HEK293 (cell line): ENCODE results near the gene CSNK1A1.

Experiments
- CTCF ChIA-PET: fragments of 350-600 bp; formaldehyde crosslinking; extraction: SDS; loops from one replicate; lab custom pipeline; 2021; ENCODE audit warnings: antibody characterized with exemption; lab: Yijun Ruan, JAX
- POLR2A ChIA-PET: fragments of 300-600 bp; formaldehyde crosslinking; extraction: SDS; loops from one replicate; lab custom pipeline; 2020; ENCODE audit warnings: antibody characterized with exemption, inconsistent platforms; lab: Yijun Ruan, JAX
- H3K27ac ChIP-seq: fragments of 200-500 bp; sonication (Bioruptor generic); 2 replicates; pipeline ENCODE4 v1.5.1; 2014; ENCODE audit warnings: low read depth, low read length, control low read depth, inconsistent platforms; ENCODE audit errors: extremely low read depth
- H3K36me3 ChIP-seq, 2 experiments: fragments of 200-500 bp in 1 of 2; sonication (Bioruptor generic) in 1 of 2; 1 replicate in 1 of 2; 2 replicates in 1 of 2; pipeline ENCODE4 v1.5.1; 2014 to 2017; ENCODE audit warnings: inconsistent platforms in 2 of 2, low read length in 2 of 2; ENCODE audit not compliant: control insufficient read depth in 2 of 2, insufficient read depth in 1 of 2
- H3K4me1 ChIP-seq: fragments of 200-500 bp; sonication (Bioruptor generic); 2 replicates; pipeline ENCODE4 v1.5.1; 2014; ENCODE audit warnings: mild to moderate bottlenecking, low read length, inconsistent platforms; ENCODE audit not compliant: control insufficient read depth, insufficient read depth
- H3K4me3 ChIP-seq: 2 replicates; pipeline ENCODE4 v1.5.1; 2011; ENCODE audit warnings: low read depth, mild to moderate bottlenecking, control low read depth, low read length, moderate library complexity
- H3K9me3 ChIP-seq: fragments of 200-500 bp; sonication (Bioruptor generic); 2 replicates; pipeline ENCODE4 v1.5.1; 2014; ENCODE audit warnings: low read depth, low read length, inconsistent platforms; ENCODE audit not compliant: control insufficient read depth, insufficient read depth
- GLIS1 ChIP-seq: fragments of 450-650 bp; formaldehyde crosslinking; IDR thresholded peaks from 2 replicates; pipeline ENCODE4 v1.5.1; 2016; ENCODE audit warnings: missing biosample characterization, missing genetic modification characterization
- HOXA7 ChIP-seq: sonication (generic); formaldehyde crosslinking; IDR thresholded peaks from 2 replicates; pipeline ENCODE4 v1.8.1; 2022; ENCODE audit warnings: missing genetic modification reagents, borderline replicate concordance
- IKZF3 ChIP-seq: fragments of 450-650 bp; IDR thresholded peaks from 2 replicates; pipeline ENCODE4 v1.5.0; 2018; ENCODE audit warnings: missing biosample characterization, mild to moderate bottlenecking, missing genetic modification characterization, moderate library complexity
- KLF1 ChIP-seq: fragments of 450-650 bp; formaldehyde crosslinking; IDR thresholded peaks from 2 replicates; pipeline ENCODE4 v1.5.1; 2016; ENCODE audit warnings: missing biosample characterization, missing genetic modification characterization
- KLF16 ChIP-seq: fragments of 450-650 bp; formaldehyde crosslinking; IDR thresholded peaks from 2 replicates; pipeline ENCODE4 v1.5.1; 2017; ENCODE audit warnings: missing biosample characterization, missing genetic modification characterization
- PRDM1 ChIP-seq: fragments of 450-650 bp; formaldehyde crosslinking; IDR thresholded peaks from 2 replicates; pipeline ENCODE4; 2016; ENCODE audit warnings: missing biosample characterization, missing genetic modification characterization
- RBAK ChIP-seq: fragments of 450-650 bp; formaldehyde crosslinking; IDR thresholded peaks from 2 replicates; pipeline ENCODE4 v1.5.1; 2016; ENCODE audit warnings: missing biosample characterization, missing genetic modification characterization
- TRIM28 ChIP-seq: IDR thresholded peaks from 2 replicates; pipeline ENCODE4 v1.6.1; 2011; ENCODE audit warnings: low read length, control low read depth, borderline replicate concordance
- YY2 ChIP-seq: fragments of 450-650 bp; formaldehyde crosslinking; IDR thresholded peaks from 2 replicates; pipeline ENCODE4 v1.5.1; 2016; ENCODE audit warnings: missing biosample characterization, missing genetic modification characterization
- ZNF138 ChIP-seq: fragments of 450-650 bp; formaldehyde crosslinking; IDR thresholded peaks from 2 replicates; pipeline ENCODE4 v1.5.1; 2016; ENCODE audit warnings: missing biosample characterization, missing genetic modification characterization, borderline replicate concordance
- ZNF140 ChIP-seq: fragments of 450-650 bp; formaldehyde crosslinking; IDR thresholded peaks from 2 replicates; pipeline ENCODE4 v1.5.1; 2016; ENCODE audit warnings: missing biosample characterization, missing genetic modification characterization
- ZNF155 ChIP-seq: fragments of 450-650 bp; formaldehyde crosslinking; IDR thresholded peaks from 2 replicates; pipeline ENCODE4 v1.5.1; 2016; ENCODE audit warnings: missing biosample characterization, missing genetic modification characterization
- ZNF169 ChIP-seq: fragments of 450-650 bp; formaldehyde crosslinking; IDR thresholded peaks from 2 replicates; pipeline ENCODE4 v1.5.1; 2016; ENCODE audit warnings: missing biosample characterization, missing genetic modification characterization
- ZNF19 ChIP-seq: fragments of 450-650 bp; formaldehyde crosslinking; IDR thresholded peaks from 2 replicates; pipeline ENCODE4; 2016; ENCODE audit warnings: missing biosample characterization, missing genetic modification characterization, low read depth
- ZNF302 ChIP-seq: fragments of 450-650 bp; formaldehyde crosslinking; IDR thresholded peaks from 2 replicates; pipeline ENCODE4 v1.5.1; 2016; ENCODE audit warnings: missing biosample characterization, missing genetic modification characterization, low read depth
- ZNF501 ChIP-seq: fragments of 450-650 bp; formaldehyde crosslinking; IDR thresholded peaks from 2 replicates; pipeline ENCODE4 v1.5.1; 2016; ENCODE audit warnings: missing biosample characterization, missing genetic modification characterization
- ZNF510 ChIP-seq: fragments of 450-650 bp; formaldehyde crosslinking; IDR thresholded peaks from 2 replicates; pipeline ENCODE4 v1.5.1; 2018; ENCODE audit warnings: mild to moderate bottlenecking, missing genetic modification characterization, missing biosample characterization; ENCODE audit not compliant: insufficient replicate concordance
- ZNF514 ChIP-seq: fragments of 450-650 bp; formaldehyde crosslinking; IDR thresholded peaks from 2 replicates; pipeline ENCODE4 v1.5.1; 2016; ENCODE audit warnings: missing biosample characterization, missing genetic modification characterization
- ZNF561 ChIP-seq: fragments of 450-650 bp; IDR thresholded peaks from 2 replicates; pipeline ENCODE4 v1.5.1; 2018; ENCODE audit warnings: missing biosample characterization, missing genetic modification characterization, borderline replicate concordance
- ZNF571 ChIP-seq: fragments of 450-650 bp; formaldehyde crosslinking; IDR thresholded peaks from 2 replicates; pipeline ENCODE4 v1.5.0; 2017; ENCODE audit warnings: missing biosample characterization, missing genetic modification characterization
- ZNF600 ChIP-seq: fragments of 450-650 bp; formaldehyde crosslinking; IDR thresholded peaks from 2 replicates; pipeline ENCODE4 v1.5.1; 2016; ENCODE audit warnings: missing biosample characterization, missing genetic modification characterization
- ZNF707 ChIP-seq: fragments of 450-650 bp; formaldehyde crosslinking; IDR thresholded peaks from 2 replicates; pipeline ENCODE4 v1.5.1; 2016; ENCODE audit warnings: missing biosample characterization, missing genetic modification characterization
- ZNF776 ChIP-seq: fragments of 450-650 bp; formaldehyde crosslinking; IDR thresholded peaks from 2 replicates; pipeline ENCODE4 v1.5.0; 2017; ENCODE audit warnings: missing biosample characterization, missing genetic modification characterization, borderline replicate concordance
- ZNF837 ChIP-seq: fragments of 450-650 bp; formaldehyde crosslinking; IDR thresholded peaks from 2 replicates; pipeline ENCODE4 v1.5.1; 2016; ENCODE audit warnings: missing biosample characterization, missing genetic modification characterization
- TF ChIP-seq, protein P1 (sequence below): fragments of 450-650 bp; formaldehyde crosslinking; IDR thresholded peaks from 2 replicates; pipeline ENCODE4 v1.5.1; 2016; ENCODE audit warnings: missing biosample characterization, missing genetic modification characterization
- TF ChIP-seq, protein P2 (sequence below): fragments of 450-650 bp; formaldehyde crosslinking; conservative IDR thresholded peaks from 2 replicates; pipeline ENCODE4 v1.5.1; 2016; ENCODE audit warnings: low read depth, missing biosample characterization, missing genetic modification characterization
- TF ChIP-seq, protein P3 (sequence below): fragments of 450-650 bp; formaldehyde crosslinking; IDR thresholded peaks from 2 replicates; pipeline ENCODE4; 2016; ENCODE audit warnings: missing biosample characterization, missing genetic modification characterization
- TF ChIP-seq, protein P4 (sequence below): fragments of 450-650 bp; formaldehyde crosslinking; IDR thresholded peaks from 2 replicates; pipeline ENCODE4 v1.5.1; 2016; ENCODE audit warnings: missing biosample characterization, missing genetic modification characterization
- TF ChIP-seq, protein P5 (sequence below): fragments of 450-650 bp; formaldehyde crosslinking; IDR thresholded peaks from 2 replicates; pipeline ENCODE4 v1.5.1; 2016; ENCODE audit warnings: missing biosample characterization, missing genetic modification characterization, low read depth

Gene CSNK1A1

DNA sequence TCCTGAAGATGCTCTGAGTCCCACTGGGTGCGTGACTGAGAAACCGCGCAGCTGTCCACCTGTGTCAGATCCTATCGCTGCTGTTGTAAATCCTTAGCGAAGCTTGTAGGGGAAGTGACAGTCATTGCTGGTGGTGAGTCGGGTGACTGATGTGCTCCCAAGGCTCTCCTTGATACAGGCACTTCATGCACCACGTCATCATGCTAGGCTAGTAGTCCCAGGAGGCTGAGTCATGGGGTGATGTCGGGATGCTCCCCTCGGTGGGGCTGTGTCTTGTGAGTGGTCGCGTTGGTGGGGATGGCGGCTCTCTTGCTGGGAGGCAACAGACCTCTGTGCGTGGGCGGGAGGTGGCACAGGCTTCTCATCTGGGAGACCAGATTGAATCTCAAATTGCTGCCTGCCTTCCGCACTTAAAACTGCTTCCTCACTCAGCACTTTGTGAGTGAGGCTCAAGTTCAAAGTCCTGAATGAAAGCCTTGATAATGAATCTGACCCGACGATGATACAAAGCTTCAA lies 84.7 kb downstream of the CSNK1A1 start (continued):
- no peak for TF ChIP-seq ZNF776 (tag by site-specific recombination)
- TF ChIP-seq YY2 (tag by site-specific recombination): peak; percentile 68
- TF ChIP-seq GLIS1 (tag by site-specific recombination): peak; percentile 99
- TF ChIP-seq KLF1: no peak; the same call in 1 of the 2 replicates
- TF ChIP-seq ZNF707 (tag by site-specific recombination): no peak
- no peak for TF ChIP-seq ZNF19 (tag by site-specific recombination)
- TF ChIP-seq ZNF138 (tag by site-specific recombination): no peak
- TF ChIP-seq RBAK: no peak
- TF ChIP-seq, protein P1, sequence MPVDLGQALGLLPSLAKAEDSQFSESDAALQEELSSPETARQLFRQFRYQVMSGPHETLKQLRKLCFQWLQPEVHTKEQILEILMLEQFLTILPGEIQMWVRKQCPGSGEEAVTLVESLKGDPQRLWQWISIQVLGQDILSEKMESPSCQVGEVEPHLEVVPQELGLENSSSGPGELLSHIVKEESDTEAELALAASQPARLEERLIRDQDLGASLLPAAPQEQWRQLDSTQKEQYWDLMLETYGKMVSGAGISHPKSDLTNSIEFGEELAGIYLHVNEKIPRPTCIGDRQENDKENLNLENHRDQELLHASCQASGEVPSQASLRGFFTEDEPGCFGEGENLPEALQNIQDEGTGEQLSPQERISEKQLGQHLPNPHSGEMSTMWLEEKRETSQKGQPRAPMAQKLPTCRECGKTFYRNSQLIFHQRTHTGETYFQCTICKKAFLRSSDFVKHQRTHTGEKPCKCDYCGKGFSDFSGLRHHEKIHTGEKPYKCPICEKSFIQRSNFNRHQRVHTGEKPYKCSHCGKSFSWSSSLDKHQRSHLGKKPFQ: no peak
- TF ChIP-seq, protein P2, sequence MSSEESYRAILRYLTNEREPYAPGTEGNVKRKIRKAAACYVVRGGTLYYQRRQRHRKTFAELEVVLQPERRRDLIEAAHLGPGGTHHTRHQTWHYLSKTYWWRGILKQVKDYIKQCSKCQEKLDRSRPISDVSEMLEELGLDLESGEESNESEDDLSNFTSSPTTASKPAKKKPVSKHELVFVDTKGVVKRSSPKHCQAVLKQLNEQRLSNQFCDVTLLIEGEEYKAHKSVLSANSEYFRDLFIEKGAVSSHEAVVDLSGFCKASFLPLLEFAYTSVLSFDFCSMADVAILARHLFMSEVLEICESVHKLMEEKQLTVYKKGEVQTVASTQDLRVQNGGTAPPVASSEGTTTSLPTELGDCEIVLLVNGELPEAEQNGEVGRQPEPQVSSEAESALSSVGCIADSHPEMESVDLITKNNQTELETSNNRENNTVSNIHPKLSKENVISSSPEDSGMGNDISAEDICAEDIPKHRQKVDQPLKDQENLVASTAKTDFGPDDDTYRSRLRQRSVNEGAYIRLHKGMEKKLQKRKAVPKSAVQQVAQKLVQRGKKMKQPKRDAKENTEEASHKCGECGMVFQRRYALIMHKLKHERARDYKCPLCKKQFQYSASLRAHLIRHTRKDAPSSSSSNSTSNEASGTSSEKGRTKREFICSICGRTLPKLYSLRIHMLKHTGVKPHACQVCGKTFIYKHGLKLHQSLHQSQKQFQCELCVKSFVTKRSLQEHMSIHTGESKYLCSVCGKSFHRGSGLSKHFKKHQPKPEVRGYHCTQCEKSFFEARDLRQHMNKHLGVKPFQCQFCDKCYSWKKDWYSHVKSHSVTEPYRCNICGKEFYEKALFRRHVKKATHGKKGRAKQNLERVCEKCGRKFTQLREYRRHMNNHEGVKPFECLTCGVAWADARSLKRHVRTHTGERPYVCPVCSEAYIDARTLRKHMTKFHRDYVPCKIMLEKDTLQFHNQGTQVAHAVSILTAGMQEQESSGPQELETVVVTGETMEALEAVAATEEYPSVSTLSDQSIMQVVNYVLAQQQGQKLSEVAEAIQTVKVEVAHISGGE: no peak
- TF ChIP-seq ZNF837 (tag by site-specific recombination): no peak

DNA sequence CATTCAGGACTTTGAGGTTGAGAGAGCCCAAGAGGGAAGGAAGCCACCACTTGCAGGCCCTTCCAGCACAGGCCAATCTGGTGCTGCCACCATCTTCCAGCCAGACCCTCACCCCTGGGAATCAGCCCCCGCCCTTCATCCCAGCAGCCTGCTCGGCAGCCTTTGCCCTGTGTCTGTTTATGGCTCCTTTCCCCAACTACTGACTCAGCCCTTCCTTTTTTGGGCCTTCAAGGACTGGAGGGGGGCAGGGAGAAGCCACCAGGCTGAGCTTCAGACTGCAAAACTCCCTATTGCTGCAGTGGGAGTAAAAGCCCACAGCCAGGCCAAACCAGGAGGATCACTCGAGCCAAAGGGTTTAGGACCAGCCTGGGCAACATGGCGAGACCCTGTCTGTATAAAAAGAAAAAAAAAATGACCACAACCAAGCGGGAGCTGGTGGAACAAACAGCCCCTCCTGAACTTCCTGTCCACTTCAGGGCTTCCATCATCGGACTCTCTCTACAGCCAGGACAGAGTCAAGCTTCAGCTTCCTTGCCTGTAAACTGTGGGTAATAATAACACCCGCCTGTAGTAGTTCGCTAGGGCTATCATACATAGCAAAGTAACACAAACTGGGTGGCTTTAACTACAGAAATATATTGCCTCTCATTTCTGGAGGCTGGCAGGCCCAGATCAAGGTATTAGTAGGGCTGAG lies 86.3 kb downstream of the CSNK1A1 start:
- H3K27ac ChIP-seq: no peak overlapping the region
- TF ChIP-seq ZNF155 (tag by site-specific recombination) (no peak), ZNF571 (tag by site-specific recombination) (no peak), ZNF510 (tag by site-specific recombination) (no peak), PRDM1 (tag by site-specific recombination) (no peak), ZNF501 (tag by site-specific recombination) (no peak), ZNF600 (tag by site-specific recombination) (no peak), ZNF140 (tag by site-specific recombination) (no peak), ZNF561 (tag by site-specific recombination) (no peak), HOXA7 (no peak), ZNF169 (no peak), TRIM28 (no peak), KLF16 (no peak), ZNF514 (no peak), ZNF302 (no peak), IKZF3 (tag by site-specific recombination) (no peak)
- TF ChIP-seq, protein P3, sequence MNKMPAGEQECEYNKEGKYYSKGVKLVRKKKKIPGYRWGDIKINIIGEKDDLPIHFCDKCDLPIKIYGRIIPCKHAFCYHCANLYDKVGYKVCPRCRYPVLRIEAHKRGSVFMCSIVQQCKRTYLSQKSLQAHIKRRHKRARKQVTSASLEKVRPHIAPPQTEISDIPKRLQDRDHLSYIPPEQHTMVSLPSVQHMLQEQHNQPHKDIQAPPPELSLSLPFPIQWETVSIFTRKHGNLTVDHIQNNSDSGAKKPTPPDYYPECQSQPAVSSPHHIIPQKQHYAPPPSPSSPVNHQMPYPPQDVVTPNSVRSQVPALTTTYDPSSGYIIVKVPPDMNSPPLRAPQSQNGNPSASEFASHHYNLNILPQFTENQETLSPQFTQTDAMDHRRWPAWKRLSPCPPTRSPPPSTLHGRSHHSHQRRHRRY: no peak
- TF ChIP-seq, protein P4, sequence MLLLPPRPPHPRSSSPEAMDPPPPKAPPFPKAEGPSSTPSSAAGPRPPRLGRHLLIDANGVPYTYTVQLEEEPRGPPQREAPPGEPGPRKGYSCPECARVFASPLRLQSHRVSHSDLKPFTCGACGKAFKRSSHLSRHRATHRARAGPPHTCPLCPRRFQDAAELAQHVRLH (tag by site-specific recombination): no peak
- TF ChIP-seq, protein P5, sequence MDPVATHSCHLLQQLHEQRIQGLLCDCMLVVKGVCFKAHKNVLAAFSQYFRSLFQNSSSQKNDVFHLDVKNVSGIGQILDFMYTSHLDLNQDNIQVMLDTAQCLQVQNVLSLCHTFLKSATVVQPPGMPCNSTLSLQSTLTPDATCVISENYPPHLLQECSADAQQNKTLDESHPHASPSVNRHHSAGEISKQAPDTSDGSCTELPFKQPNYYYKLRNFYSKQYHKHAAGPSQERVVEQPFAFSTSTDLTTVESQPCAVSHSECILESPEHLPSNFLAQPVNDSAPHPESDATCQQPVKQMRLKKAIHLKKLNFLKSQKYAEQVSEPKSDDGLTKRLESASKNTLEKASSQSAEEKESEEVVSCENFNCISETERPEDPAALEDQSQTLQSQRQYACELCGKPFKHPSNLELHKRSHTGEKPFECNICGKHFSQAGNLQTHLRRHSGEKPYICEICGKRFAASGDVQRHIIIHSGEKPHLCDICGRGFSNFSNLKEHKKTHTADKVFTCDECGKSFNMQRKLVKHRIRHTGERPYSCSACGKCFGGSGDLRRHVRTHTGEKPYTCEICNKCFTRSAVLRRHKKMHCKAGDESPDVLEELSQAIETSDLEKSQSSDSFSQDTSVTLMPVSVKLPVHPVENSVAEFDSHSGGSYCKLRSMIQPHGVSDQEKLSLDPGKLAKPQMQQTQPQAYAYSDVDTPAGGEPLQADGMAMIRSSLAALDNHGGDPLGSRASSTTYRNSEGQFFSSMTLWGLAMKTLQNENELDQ (tag by site-specific recombination): no peak
- no peaks in the 10 kb centered on the region for H3K4me1 ChIP-seq
- POLR2A ChIA-PET: interaction anchor here (1.5 kb wide), 1 partner anchor 21 kb away, joined by 3 read pairs; no protein-coding TSS in a partner anchor
- H3K9me3 ChIP-seq: no peaks in the 10 kb centered on the region
- H3K4me3 ChIP-seq: no peak overlapping the region
- no peaks in the 10 kb centered on the region for H3K36me3 ChIP-seq
- CTCF ChIA-PET: interaction anchor here (0.6 to 1.6 kb wide), 4 partner anchors 22 to 83 kb away, joined by 3 to 7 read pairs (median 4); no protein-coding TSS in a partner anchor
